Dermis microvascular lymphatic vessel endothelial cell (primary cell): Measurements from ENCODE around the gene NLRC5. TPM values are rescaled to one million over a fixed set of nuclear protein-coding genes. Genes with fewer than 3 reads are reported as not detected.
A peak's percentile ranks its signal among the peaks of the same experiment; 100 is the strongest.

Experiments
- DNase-seq, 2 donors: peaks; one replicate each; pipeline versions ENCODE4 v3.0.0 to v3.0.0-alpha.2; 2010; ENCODE audit warnings: low read depth in 2 of 2
- total RNA-seq: library from RNA; depleted of rRNA; stranded (reverse); fragments of >200 nt; gene quantifications from 2 replicates; pipeline ENCODE4 v1.2.1, GENCODE V29; 2014

The NLRC5 gene
- total RNA-seq, 1 donor from 2014 or later = 16.7 TPM

DNA sequence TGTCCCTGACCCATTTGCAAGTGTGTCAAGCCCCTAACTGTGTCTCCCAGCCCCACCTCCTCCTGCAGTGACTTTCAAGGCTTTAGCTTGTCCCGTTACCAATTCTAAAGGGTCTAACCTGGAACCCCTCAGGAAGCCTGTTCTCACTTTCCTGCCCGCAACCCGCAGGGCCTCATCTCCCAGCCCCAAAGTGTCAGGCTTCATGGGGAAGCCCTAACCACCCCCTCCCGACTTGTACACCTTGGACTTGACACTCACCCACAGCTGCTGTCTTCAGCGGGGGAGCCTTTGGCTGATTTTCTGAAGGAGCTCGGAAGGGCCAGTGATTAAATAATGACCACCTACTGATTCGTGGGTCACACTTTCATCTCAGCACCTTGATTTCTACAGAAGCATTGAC lies 33.1 kb downstream of the NLRC5 start:
- no peak for DNase-seq

- no peak for DNase-seq
These were observed 34.3 kb downstream of the NLRC5 start for GRCh38 chr16:57023541-57024249.

GRCh38 chr16:57024894-57025680 lies 35.7 kb downstream of the NLRC5 start:
- no peak for DNase-seq

DNA sequence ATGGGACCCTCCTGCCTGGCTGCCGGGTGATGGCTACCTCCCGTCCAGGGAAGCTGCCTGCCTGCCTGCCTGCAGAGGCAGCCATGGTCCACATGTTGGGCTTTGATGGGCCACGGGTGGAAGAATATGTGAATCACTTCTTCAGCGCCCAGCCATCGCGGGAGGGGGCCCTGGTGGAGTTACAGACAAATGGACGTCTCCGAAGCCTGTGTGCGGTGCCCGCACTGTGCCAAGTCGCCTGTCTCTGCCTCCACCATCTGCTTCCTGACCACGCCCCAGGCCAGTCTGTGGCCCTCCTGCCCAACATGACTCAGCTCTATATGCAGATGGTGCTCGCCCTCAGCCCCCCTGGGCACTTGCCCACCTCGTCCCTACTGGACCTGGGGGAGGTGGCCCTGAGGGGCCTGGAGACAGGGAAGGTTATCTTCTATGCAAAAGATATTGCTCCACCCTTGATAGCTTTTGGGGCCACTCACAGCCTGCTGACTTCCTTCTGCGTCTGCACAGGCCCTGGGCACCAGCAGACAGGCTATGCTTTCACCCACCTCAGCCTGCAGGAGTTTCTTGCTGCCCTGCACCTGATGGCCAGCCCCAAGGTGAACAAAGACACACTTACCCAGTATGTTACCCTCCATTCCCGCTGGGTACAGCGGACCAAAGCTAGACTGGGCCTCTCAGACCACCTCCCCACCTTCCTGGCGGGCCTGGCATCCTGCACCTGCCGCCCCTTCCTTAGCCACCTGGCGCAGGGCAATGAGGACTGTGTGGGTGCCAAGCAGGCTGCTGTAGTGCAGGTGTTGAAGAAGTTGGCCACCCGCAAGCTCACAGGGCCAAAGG lies 36.8 kb downstream of the NLRC5 start:
- peak in 1 of 2 donors; percentile 23 for DNase-seq

GRCh38 chr16:57026778-57027062 lies 37.4 kb downstream of the NLRC5 start:
- no peak for DNase-seq

DNA sequence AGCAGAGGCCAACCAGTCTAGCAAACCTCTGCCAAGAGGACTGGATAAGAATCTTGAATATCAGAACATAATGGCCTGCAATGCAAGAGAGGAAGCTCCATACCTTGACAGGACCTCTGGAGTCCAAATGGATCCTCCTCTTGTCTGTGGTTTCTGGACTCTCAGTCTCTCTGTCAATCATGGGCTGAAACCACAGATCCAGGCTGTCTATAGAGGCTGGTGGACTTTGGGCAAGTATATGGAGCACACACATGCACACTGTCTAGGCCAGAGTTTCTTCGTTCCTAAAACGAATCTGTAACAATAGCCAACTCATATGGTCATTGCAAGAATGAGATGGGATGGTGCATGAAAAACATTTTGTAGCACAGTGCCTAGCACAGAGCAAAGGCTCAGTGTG lies 37.7 kb downstream of the NLRC5 start:
- no peak for DNase-seq

DNA sequence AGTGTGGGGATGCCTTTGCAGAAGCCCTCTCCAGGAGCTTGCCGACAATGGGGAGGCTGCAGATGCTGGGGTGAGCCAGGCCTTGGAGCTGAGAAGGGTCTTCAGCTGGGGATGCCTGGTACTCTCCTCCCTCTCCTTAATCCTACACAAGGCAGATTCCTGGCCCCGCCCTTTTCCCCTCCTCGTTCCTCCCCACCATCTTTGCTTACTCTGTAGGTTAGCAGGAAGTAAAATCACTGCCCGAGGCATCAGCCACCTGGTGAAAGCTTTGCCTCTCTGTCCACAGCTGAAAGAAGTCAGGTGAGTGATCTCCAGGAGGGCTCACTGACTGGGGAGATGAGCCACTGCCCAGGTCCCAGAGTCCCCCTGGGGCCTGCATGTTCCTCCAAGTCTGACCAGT lies 38.7 kb downstream of the NLRC5 start:
- no peak for DNase-seq

GRCh38 chr16:57029161-57030160 lies 40.1 kb downstream of the NLRC5 start:
- peak in 1 of 2 donors; percentile 11 for DNase-seq

DNA sequence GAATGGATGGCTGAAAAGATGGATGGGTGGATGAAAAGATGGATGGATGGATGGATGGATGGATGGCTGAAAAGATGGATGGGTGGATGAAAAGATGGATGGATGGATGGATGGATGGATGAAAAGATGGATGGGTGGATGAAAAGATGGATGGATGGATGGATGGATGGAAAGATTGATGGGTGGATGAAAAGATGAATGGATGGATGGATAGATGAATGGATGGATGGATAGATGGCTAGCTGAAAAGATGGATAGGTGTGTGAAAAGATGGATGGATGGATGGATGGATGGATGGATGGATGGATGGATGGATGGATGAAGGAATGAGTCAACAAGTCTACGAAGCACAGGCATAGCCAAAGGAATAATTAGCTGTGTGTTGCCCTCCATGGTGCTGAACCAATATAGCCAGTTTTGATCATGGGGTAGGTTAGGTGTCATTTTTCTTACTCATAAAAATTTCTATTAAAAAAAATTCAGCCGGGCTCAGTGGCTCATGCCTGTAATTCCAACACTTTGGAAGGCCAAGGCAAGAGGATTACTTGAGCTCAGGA lies 41.1 kb downstream of the NLRC5 start:
- no peak for DNase-seq

- DNase-seq = no peak
These were observed 41.8 kb downstream of the NLRC5 start for GRCh38 chr16:57031156-57031555.

DNA sequence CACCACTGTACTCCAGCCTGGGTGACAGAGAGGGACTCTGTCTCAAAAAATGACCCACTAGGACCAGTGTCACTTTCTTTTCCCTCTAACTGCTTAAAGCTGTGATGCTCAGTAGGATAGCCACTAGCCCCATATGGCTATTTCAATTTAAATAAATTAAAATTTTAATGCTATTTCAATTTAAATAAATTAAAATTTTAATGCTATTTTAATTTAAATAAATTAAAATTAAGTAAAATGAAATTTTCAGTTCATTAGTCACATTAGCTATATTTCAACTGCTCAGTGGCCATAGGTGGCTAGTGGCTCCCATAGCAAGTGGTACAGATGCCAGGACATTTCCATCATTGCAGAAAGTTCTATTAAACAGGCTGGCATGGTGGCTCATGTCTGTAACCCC lies 43.0 kb downstream of the NLRC5 start:
- no peak for DNase-seq

GRCh38 chr16:57032931-57033330 lies 43.6 kb downstream of the NLRC5 start:
- no peak for DNase-seq

- DNase-seq = no peak
These were observed 47.0 kb downstream of the NLRC5 start for GRCh38 chr16:57036315-57036714.

DNA sequence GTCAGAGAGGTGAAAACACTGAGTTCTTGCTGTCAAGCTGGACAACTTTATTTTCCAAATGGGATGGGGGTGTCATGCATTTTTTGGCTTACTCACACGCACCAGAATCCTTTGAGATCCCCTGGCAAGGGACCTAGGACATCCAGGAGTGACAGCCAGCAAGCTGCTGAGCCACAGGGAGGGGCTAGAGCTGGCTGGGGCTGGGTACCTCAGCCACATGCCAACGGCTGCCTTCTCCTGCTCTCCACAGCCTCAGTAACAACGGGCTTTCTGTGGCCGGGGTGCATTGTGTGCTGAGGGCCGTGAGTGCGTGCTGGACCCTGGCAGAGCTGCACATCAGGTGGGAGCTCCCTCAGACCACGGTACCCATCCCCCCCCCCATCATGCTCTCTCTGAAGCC lies 47.6 kb downstream of the NLRC5 start:
- DNase-seq = no peak

GRCh38 chr16:57038166-57038565 lies 48.8 kb downstream of the NLRC5 start:
- no peak for DNase-seq

GRCh38 chr16:57039148-57039812 lies 49.9 kb downstream of the NLRC5 start:
- peak in 1 of 2 donors; percentile 20 for DNase-seq

- no peak for DNase-seq
These were observed 52.1 kb downstream of the NLRC5 start for GRCh38 chr16:57041182-57042156.

DNA sequence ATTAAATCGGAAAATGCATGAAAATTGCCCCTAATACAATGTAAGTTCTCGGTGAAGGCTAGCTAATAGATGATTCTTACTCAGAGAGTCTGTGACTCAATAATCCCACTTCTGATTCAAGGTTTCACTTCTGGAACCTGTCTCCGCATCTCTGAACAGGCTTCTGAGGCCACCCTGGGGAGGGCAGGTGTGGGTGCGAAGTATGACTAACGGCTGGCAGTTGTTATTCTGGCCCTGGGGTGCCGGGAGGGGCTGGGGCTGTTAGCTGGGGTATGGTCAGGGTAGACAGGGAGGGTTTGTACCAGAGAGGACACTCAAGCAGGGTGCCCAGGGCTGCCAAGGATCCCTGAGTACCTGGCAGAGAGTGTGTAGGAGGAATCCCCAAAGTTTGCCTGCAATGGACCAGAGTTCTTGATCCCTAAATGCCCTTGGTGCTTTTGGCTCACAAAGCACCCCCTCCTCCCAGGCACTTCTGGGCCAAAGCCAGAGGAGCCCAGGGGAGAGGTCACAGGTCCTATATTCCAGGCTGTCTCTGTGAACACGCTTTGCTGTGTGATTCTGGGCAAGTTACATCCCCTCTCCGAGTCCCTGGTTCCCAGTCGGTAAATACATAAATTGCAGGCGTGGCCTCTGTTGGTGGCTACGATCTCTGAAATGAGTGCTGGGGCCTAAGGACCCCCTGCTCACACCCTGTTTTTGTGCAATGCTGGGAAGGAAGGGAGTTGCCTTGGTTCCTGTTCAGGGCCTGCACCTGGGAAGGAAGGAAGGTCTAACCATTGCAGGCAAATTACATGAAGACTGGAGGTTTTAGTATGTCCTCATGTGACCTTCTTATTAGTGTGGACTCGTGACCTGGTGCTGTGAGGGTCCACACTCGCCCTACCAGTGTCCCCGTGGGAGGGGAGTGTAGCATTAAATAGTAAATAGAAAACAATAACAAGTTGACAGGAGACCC lies 53.1 kb downstream of the NLRC5 start:
- DNase-seq = no peak
